ENCODE results near the gene KRT24. TPM values are rescaled to one million over a fixed set of nuclear protein-coding genes. Genes with fewer than 3 reads are reported as not detected.

Gene KRT24
- polyA plus RNA-seq, 2 of the 4 experiments (the other 2 are of a cell fraction) = not detected

DNA sequence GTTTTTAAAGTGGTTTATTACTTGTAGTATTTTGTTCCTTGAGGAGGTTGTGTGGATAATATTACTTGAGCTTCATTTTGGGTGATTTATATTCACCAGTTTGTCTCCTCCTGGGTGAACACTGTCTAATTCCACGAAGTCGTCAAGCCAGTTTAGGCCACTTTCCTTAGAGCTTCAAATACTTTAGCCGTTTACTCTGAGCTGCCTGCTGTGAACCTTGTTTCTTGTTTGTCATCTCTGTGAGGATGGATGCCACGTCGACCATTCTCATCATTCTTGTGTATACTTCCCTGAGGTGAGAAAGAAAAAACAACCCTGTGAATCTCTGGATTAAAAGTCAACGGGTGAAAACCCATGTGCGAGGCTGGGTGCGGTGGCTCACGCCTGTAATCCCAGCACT, 9.0 kb downstream of the KRT24 start:
- no peak for TF ChIP-seq CHD2 (IDR thresholded peaks at IDR 0.05; ENCODE audit: low read length, partially characterized antibody)
- TF ChIP-seq NPAS2 (CRISPR knock-in tag; IDR thresholded peaks at IDR 0.05; ENCODE audit: borderline replicate concordance) = no peak
- TF ChIP-seq, protein P1, sequence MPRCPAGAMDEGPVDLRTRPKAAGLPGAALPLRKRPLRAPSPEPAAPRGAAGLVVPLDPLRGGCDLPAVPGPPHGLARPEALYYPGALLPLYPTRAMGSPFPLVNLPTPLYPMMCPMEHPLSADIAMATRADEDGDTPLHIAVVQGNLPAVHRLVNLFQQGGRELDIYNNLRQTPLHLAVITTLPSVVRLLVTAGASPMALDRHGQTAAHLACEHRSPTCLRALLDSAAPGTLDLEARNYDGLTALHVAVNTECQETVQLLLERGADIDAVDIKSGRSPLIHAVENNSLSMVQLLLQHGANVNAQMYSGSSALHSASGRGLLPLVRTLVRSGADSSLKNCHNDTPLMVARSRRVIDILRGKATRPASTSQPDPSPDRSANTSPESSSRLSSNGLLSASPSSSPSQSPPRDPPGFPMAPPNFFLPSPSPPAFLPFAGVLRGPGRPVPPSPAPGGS (IDR thresholded peaks at IDR 0.05) = no peak
- no peak for TF ChIP-seq PHF8 (IDR thresholded peaks at IDR 0.05; ENCODE audit: borderline replicate concordance, low read depth)
- TF ChIP-seq, protein P2, sequence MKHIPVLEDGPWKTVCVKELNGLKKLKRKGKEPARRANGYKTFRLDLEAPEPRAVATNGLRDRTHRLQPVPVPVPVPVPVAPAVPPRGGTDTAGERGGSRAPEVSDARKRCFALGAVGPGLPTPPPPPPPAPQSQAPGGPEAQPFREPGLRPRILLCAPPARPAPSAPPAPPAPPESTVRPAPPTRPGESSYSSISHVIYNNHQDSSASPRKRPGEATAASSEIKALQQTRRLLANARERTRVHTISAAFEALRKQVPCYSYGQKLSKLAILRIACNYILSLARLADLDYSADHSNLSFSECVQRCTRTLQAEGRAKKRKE (CRISPR knock-in tag; IDR thresholded peaks at IDR 0.05; ENCODE audit: low read depth) = no peak
- TF ChIP-seq, protein P3, sequence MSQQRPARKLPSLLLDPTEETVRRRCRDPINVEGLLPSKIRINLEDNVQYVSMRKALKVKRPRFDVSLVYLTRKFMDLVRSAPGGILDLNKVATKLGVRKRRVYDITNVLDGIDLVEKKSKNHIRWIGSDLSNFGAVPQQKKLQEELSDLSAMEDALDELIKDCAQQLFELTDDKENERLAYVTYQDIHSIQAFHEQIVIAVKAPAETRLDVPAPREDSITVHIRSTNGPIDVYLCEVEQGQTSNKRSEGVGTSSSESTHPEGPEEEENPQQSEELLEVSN (IDR thresholded peaks at IDR 0.05; ENCODE audit: borderline replicate concordance, low read depth) = no peak
- TF ChIP-seq RAD21 (conservative IDR thresholded peaks at IDR 0.05 in 1 of 2, IDR thresholded peaks at IDR 0.05 in 1 of 2) = no peak
- no peak for TF ChIP-seq NFE2L2 (conservative IDR thresholded peaks at IDR 0.05; ENCODE audit: low read length)
- no peak for TF ChIP-seq KDM1A (IDR thresholded peaks at IDR 0.05; ENCODE audit: low read depth)
- TF ChIP-seq CHD4 (IDR thresholded peaks at IDR 0.05; ENCODE audit: borderline replicate concordance) = no peak
- no peak for TF ChIP-seq HEYL (CRISPR knock-in tag; IDR thresholded peaks at IDR 0.05)
- TF ChIP-seq ZFP36 (IDR thresholded peaks at IDR 0.05; ENCODE audit: borderline replicate concordance, partially characterized antibody) = no peak
- TF ChIP-seq, protein P4, sequence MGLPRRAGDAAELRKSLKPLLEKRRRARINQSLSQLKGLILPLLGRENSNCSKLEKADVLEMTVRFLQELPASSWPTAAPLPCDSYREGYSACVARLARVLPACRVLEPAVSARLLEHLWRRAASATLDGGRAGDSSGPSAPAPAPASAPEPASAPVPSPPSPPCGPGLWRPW (IDR thresholded peaks at IDR 0.05) = no peak
- TF ChIP-seq, protein P5, sequence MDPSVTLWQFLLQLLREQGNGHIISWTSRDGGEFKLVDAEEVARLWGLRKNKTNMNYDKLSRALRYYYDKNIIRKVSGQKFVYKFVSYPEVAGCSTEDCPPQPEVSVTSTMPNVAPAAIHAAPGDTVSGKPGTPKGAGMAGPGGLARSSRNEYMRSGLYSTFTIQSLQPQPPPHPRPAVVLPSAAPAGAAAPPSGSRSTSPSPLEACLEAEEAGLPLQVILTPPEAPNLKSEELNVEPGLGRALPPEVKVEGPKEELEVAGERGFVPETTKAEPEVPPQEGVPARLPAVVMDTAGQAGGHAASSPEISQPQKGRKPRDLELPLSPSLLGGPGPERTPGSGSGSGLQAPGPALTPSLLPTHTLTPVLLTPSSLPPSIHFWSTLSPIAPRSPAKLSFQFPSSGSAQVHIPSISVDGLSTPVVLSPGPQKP (IDR thresholded peaks at IDR 0.05; ENCODE audit: low read depth, low read length) = no peak
- Histone ChIP-seq H3K4me2 (no peak overlapping the region), H3K4me3 (no peak overlapping the region), H3K9me3 (no peaks in the 10 kb centered on the region), H3K4me1 (peaks cover 24% of the 10 kb centered on the region), H3K27ac (no peak overlapping the region)
- ATAC-seq (no peak), FAIRE-seq (no peak), DNase-seq (ENCODE audit: low read depth in 1 of 2, low spot score in 1 of 2) (no peak)
- CTCF ChIA-PET = interaction anchor here (1.2 to 1.5 kb wide), 5 partner anchors 9 to 47 kb away, joined by 3 to 5 read pairs (median 5); partner anchors contain the start of gene SMARCE1
- WGBS (ENCODE audit: missing lambda C conversion rate) = 87% methylated on average over 9 of the region's 9 CpGs
- POLR2A ChIA-PET = interaction anchor here (1.6 kb wide), 1 partner anchor 46 kb away, joined by 3 read pairs; no protein-coding TSS in a partner anchor

DNA sequence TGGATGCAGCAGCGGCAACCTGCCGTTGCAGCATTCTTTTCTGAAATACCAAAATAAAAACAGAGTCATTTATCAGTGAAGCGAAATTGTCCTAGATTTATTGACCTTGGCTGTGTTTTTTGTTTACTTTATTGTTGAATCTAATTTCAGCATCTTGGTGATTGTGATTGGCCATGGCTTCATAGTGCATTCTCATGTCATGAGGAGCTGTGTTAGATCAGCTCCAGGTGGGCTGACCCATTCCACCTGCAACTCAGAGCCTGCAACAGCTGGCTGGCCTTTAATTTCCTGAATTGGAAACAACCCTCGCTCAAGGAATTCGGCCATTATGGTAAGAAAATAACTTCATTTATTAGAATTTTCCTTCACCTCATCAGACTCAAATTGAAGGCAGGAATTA, 16.4 kb downstream of the KRT24 start:
- 72% methylated on average over 5 of the region's 5 CpGs for WGBS (ENCODE audit: missing lambda C conversion rate)

More for the DNA sequence above, 16.4 kb downstream of the KRT24 start:
- POLR2A ChIA-PET = no interaction called here
- FAIRE-seq (no peak), DNase-seq (ENCODE audit: low read depth in 1 of 2, low spot score in 1 of 2) (no peak), ATAC-seq (no peak)
- Histone ChIP-seq H3K4me1 (no peaks in the 10 kb centered on the region), H3K4me3 (no peak overlapping the region), H3K27ac (no peak overlapping the region), H3K4me2 (no peak overlapping the region), H3K9me3 (no peaks in the 10 kb centered on the region)
- TF ChIP-seq ZFP36 (IDR thresholded peaks at IDR 0.05; ENCODE audit: borderline replicate concordance, partially characterized antibody) (no peak), POLR2A (IDR thresholded peaks at IDR 0.05; ENCODE audit: low read length) (no peak), RARB (CRISPR knock-in tag; IDR thresholded peaks at IDR 0.05) (no peak), MYC (IDR thresholded peaks at IDR 0.05; ENCODE audit: borderline replicate concordance, low read length) (no peak), ZSCAN20 (CRISPR knock-in tag; IDR thresholded peaks at IDR 0.05) (no peak)
- TF ChIP-seq, protein P1 (IDR thresholded peaks at IDR 0.05) = no peak
- TF ChIP-seq, protein P6, sequence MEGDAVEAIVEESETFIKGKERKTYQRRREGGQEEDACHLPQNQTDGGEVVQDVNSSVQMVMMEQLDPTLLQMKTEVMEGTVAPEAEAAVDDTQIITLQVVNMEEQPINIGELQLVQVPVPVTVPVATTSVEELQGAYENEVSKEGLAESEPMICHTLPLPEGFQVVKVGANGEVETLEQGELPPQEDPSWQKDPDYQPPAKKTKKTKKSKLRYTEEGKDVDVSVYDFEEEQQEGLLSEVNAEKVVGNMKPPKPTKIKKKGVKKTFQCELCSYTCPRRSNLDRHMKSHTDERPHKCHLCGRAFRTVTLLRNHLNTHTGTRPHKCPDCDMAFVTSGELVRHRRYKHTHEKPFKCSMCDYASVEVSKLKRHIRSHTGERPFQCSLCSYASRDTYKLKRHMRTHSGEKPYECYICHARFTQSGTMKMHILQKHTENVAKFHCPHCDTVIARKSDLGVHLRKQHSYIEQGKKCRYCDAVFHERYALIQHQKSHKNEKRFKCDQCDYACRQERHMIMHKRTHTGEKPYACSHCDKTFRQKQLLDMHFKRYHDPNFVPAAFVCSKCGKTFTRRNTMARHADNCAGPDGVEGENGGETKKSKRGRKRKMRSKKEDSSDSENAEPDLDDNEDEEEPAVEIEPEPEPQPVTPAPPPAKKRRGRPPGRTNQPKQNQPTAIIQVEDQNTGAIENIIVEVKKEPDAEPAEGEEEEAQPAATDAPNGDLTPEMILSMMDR (IDR thresholded peaks at IDR 0.05) = no peak
- TF ChIP-seq, protein P7, sequence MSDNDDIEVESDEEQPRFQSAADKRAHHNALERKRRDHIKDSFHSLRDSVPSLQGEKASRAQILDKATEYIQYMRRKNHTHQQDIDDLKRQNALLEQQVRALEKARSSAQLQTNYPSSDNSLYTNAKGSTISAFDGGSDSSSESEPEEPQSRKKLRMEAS (IDR thresholded peaks at IDR 0.05) = no peak
- CTCF ChIA-PET = interaction anchor here (0.8 to 1.3 kb wide), 2 partner anchors 13 to 862 kb away, joined by 3 read pairs; no protein-coding TSS in a partner anchor
